Measurements from ENCODE around the gene RLIM. TPM values are rescaled to one million over a fixed set of nuclear protein-coding genes. Genes with fewer than 3 reads are reported as not detected.

The RLIM gene
- total RNA-seq: 68.1 and 76.4 TPM in 2 replicates

GRCh38 chrX:74614093-74614909 lies at the start of gene RLIM:
TSS of gene RLIM (minus strand) at chrX:74614624. CDS start at chrX:74595977, 18,647 bp downstream.

Other genes starting within 250 kb of the RLIM start
- 29.5 and 29.9 TPM in 2 replicates for gene SLC16A2, start 193.1 kb downstream of the RLIM start, total RNA-seq